ENCODE results near the gene RPGRIP1.
A peak's percentile ranks its signal among the peaks of the same experiment; 100 is the strongest.

Gene RPGRIP1

DNA sequence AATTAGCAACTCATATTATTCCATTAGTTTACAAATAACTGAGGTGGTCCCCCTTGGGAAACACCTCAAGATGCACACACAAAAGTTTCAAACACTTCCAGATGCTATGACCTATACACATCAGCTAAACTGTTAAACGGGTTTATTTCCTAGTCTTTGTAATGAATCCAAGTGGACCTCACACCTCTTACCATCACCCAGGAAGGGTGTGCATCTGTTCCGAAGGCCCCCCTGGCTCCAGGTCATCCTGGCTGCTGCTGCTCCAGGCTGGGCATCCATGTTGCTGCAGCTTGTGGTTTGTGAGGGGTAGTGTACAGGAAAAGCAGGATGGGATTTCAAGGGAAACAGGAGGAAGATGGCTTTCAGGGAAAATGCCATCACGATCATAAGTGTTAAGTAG, 17.5 kb upstream of the RPGRIP1 start:
- H3K27me3 ChIP-seq (ENCODE audit: insufficient read depth, low read depth, severe bottlenecking), result no peaks in the 10 kb centered on the region
- H3K4me3 ChIP-seq (ENCODE audit: low read depth, low read length), result no peak overlapping the region
- TF ChIP-seq, protein P1, sequence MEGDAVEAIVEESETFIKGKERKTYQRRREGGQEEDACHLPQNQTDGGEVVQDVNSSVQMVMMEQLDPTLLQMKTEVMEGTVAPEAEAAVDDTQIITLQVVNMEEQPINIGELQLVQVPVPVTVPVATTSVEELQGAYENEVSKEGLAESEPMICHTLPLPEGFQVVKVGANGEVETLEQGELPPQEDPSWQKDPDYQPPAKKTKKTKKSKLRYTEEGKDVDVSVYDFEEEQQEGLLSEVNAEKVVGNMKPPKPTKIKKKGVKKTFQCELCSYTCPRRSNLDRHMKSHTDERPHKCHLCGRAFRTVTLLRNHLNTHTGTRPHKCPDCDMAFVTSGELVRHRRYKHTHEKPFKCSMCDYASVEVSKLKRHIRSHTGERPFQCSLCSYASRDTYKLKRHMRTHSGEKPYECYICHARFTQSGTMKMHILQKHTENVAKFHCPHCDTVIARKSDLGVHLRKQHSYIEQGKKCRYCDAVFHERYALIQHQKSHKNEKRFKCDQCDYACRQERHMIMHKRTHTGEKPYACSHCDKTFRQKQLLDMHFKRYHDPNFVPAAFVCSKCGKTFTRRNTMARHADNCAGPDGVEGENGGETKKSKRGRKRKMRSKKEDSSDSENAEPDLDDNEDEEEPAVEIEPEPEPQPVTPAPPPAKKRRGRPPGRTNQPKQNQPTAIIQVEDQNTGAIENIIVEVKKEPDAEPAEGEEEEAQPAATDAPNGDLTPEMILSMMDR (IDR thresholded peaks at IDR 0.05; ENCODE audit: low read depth, low read length), result no peak
- H3K36me3 ChIP-seq, result peaks cover 98% of the 10 kb centered on the region
- DNase-seq, result no peak
- no peak overlapping the region for H3K27ac ChIP-seq
- H3K9me3 ChIP-seq (ENCODE audit: severe bottlenecking), result no peaks in the 10 kb centered on the region

DNA sequence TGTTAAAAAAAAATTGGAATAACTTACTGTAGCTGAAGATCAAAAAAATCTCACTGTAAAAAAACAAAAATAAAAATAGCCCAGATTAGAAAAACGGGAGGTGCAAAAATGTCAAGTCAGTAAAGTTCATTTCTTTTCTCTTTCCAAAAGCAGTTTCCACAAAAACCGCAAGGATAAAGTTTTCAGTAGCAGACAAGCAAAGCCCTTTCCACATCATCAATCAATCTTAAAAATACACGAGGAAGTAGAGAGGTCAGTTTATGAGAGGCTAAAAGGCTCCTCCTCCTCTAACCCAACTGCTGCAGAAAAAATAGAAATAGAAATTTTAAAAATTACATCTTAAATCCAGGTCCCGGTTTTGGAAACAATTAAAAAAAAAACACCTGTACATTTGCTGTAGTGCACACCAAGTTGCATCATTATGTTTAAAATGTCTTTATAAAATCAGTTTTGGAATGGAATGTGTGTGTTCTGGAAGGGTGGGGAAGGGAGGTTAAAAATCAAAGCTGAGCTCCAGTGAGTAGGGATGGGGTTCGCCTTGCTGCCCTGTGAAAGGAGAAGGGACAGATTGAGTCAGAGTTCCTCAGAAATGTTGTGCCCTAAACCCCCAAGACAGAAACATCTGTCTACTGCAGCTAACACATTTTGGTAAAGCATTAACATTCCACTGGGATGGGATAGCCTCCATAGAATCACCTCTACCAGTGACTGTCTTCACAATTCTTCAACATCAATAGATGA, 16.4 kb upstream of the RPGRIP1 start:
- H3K27ac ChIP-seq, result no peak overlapping the region
- H3K27me3 ChIP-seq (ENCODE audit: insufficient read depth, low read depth, severe bottlenecking), result no peaks in the 10 kb centered on the region
- peaks cover 98% of the 10 kb centered on the region for H3K36me3 ChIP-seq
- no peaks in the 10 kb centered on the region for H3K9me3 ChIP-seq (ENCODE audit: severe bottlenecking)
- DNase-seq, result no peak
- TF ChIP-seq, protein P1 (IDR thresholded peaks at IDR 0.05; ENCODE audit: low read depth, low read length), result no peak
- no peak overlapping the region for H3K4me3 ChIP-seq (ENCODE audit: low read depth, low read length)

DNA sequence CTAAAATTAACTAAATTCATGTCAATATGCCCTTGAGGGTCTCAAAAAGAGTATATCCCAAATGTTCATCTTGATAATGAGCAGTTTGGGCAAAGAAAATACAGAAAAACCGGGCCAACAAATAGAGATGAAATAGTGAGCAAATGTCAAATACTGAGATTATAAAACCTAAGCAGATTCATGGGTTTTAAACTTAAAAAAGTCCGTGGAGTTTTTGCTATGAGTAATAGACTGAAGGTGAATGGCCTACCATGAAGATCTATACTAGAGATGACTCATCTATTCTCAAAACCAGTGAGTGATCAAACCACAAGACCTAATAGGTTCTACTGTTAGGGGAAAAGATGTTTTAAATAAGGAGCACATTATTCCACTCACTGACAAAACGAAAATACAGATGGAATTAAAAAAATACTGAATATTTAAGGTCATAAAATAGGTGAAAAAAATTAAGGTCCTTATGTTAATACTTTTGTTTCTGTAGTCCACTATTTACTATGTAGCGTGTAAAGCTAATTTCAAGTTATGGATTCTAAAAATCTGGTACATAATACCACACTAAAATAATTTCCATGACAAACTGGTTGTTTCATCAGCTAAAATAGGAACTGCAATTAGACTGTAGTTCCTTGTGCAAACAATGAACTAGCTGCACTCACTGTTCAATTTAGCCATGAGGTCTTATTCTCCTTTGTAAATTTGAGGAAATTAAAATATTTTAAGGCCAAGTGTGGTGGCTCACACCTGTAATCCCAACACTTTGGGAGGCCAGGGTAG, 15.7 kb upstream of the RPGRIP1 start:
- no peak overlapping the region for H3K27ac ChIP-seq
- TF ChIP-seq, protein P1 (IDR thresholded peaks at IDR 0.05; ENCODE audit: low read depth, low read length), result no peak
- H3K9me3 ChIP-seq (ENCODE audit: severe bottlenecking), result no peaks in the 10 kb centered on the region
- no peak overlapping the region for H3K4me3 ChIP-seq (ENCODE audit: low read depth, low read length)
- no peaks in the 10 kb centered on the region for H3K27me3 ChIP-seq (ENCODE audit: insufficient read depth, low read depth, severe bottlenecking)
- no peak for DNase-seq
- peaks cover 98% of the 10 kb centered on the region for H3K36me3 ChIP-seq

DNA sequence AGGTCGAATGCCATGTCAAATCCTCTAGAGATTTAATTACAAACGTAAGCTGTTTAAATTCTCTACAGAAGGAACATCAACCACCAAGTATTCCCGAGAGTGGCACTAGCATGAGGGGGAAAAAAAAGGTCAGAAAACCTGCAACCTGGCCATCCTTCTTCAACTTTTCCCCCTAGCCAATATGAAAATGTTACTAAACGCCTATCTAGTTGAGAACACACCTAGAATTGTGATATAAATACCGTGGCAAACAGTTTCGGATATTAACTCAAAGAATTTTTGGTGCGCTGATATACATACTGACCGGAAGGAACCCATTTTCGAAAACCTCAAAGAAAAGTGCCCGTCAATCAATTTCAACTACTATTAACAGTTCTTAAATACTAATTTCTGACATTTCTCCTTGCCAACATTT, 12.4 kb upstream of the RPGRIP1 start:
- Histone ChIP-seq H3K27ac (peak overlapping the region; percentile 94), H3K9me3 (ENCODE audit: severe bottlenecking) (no peaks in the 10 kb centered on the region), H3K27me3 (ENCODE audit: insufficient read depth, low read depth, severe bottlenecking) (no peaks in the 10 kb centered on the region), H3K36me3 (peaks cover 67% of the 10 kb centered on the region), H3K4me3 (ENCODE audit: low read depth, low read length) (peak overlapping the region; percentile 98)
- TF ChIP-seq, protein P1 (IDR thresholded peaks at IDR 0.05; ENCODE audit: low read depth, low read length), result no peak
- no peak for DNase-seq

DNA sequence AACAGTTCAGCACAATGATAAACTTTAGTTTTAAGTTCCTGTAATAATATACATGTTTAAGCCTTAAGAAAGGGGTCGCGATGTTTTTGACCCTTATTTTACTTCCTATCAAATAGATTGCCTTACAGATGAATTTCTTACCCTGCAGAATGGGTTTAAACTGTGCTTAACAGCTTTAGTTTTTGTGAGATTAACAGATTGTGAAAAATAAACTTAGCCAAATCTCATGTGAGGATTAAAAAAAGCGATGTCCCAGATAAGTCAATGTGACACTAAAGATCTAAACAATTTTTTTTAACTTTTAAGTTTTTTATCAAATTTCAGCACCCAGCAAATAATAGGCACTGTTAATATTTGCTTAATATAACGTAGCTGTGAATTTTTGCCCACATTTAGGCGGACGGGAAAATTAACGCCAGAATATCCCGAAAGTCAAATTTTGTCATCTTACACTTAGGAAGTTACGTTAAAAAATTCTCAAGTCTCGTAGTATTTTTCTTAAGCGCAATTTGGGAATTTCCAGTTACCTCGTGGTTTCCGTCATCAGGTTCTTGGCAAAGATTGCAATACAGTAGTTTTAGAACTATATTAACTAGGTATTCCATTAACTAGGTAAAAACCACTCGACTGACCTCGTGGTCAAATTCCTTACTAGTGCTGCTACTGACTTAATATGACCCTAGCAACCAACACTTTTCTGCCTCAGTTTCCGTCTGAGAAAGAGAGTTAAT, 11.8 kb upstream of the RPGRIP1 start:
- DNase-seq, result no peak
- peaks cover 61% of the 10 kb centered on the region for H3K36me3 ChIP-seq
- H3K27ac ChIP-seq, result peak overlapping the region; percentile 94
- TF ChIP-seq, protein P1 (IDR thresholded peaks at IDR 0.05; ENCODE audit: low read depth, low read length), result no peak
- H3K4me3 ChIP-seq (ENCODE audit: low read depth, low read length), result peak overlapping the region; percentile 98
- no peaks in the 10 kb centered on the region for H3K27me3 ChIP-seq (ENCODE audit: insufficient read depth, low read depth, severe bottlenecking)
- no peaks in the 10 kb centered on the region for H3K9me3 ChIP-seq (ENCODE audit: severe bottlenecking)
